Ishikawa (cell line): ENCODE results near the gene DCTN5.

ENCODE experiments used
- CEBPB ChIP-seq: IDR thresholded peaks from 2 replicates; pipeline ENCODE4 v1.6.1; 2012
- CREB1 ChIP-seq: IDR thresholded peaks from 2 replicates; pipeline ENCODE4 v1.6.1; 2012; ENCODE audit warnings: low read depth
- EGR1 ChIP-seq: IDR thresholded peaks from 2 replicates; pipeline ENCODE4 v1.6.1; 2012
- EP300 ChIP-seq: IDR thresholded peaks from 2 replicates; pipeline ENCODE4 v1.6.1; 2012; ENCODE audit warnings: borderline replicate concordance
- FOXM1 ChIP-seq: IDR thresholded peaks from 2 replicates; pipeline ENCODE4 v1.6.1; 2012; ENCODE audit warnings: low read depth, borderline replicate concordance
- MAX ChIP-seq: IDR thresholded peaks from 2 replicates; pipeline ENCODE4 v1.6.1; 2012
- NFIC ChIP-seq: IDR thresholded peaks from 2 replicates; pipeline ENCODE4 v1.6.1; 2012
- RAD21 ChIP-seq: IDR thresholded peaks from 2 replicates; pipeline ENCODE4 v1.6.1; 2012; ENCODE audit warnings: low read depth
- REST ChIP-seq: IDR thresholded peaks from 2 replicates; pipeline ENCODE4 v1.6.1; 2012; ENCODE audit warnings: low read depth, mild to moderate bottlenecking
- TAF1 ChIP-seq: IDR thresholded peaks from 2 replicates; pipeline ENCODE4 v1.6.1; 2012; ENCODE audit warnings: low read depth, mild to moderate bottlenecking
- TCF12 ChIP-seq: IDR thresholded peaks from 2 replicates; pipeline ENCODE4 v1.6.1; 2012; ENCODE audit warnings: low read depth
- USF1 ChIP-seq: IDR thresholded peaks from 2 replicates; pipeline ENCODE4 v1.6.1; 2012
- YY1 ChIP-seq: IDR thresholded peaks from 2 replicates; pipeline ENCODE4 v1.6.1; 2012; ENCODE audit warnings: low read depth
- ZBTB7A ChIP-seq: IDR thresholded peaks from 2 replicates; pipeline ENCODE4 v1.6.1; 2012; ENCODE audit warnings: low read depth

Gene DCTN5

DNA sequence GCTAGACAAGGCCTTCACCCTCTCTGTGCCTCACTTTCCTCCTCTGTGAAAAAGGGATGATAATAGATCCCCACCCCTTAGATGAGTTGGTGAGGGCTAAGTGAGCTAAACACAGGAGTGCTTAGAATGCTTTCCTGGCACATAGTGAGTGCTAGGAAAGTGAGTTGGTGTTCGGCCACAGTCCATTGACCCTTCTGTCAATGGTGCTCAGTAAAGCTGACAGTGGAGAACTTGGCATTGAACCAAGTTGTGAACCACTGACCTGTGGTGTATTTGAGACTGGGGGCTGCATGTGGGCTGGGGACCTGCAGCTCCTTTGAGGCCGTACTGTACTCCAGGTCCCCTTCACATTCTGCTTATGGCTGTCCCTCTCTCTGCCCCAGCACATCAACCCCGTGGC is 42.2 kb downstream of the DCTN5 start:
- TF ChIP-seq FOXM1 (no peak), CEBPB (no peak)

- TF ChIP-seq USF1 (no peak), CREB1 (no peak), REST (no peak), RAD21 (no peak), ZBTB7A (no peak), EGR1 (no peak), NFIC (no peak)
Observed at GRCh38 chr16:23687034-23687808, 46.0 kb downstream of the DCTN5 start.

DNA sequence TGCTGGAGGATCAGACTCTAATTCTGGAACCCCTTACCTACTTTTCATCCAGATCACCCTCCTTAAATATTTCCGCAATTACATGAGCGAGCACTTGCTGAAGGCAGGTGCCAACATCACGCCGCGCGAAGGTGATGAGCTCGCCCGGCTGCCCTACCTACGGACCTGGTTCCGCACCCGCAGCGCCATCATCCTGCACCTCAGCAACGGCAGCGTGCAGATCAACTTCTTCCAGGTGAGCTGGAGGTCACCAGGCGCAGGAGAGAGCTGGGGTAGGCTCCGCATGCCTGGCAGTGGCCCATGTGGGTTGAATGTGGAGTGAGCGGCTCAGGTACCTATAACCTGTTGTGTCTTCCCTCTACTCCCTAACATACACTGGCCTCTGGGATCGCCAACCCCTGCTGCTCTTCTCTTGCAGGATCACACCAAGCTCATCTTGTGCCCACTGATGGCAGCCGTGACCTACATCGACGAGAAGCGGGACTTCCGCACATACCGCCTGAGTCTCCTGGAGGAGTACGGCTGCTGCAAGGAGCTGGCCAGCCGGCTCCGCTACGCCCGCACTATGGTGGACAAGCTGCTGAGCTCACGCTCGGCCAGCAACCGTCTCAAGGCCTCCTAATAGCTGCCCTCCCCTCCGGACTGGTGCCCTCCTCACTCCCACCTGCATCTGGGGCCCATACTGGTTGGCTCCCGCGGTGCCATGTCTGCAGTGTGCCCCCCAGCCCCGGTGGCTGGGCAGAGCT is 48.3 kb downstream of the DCTN5 start:
- TF ChIP-seq USF1: no peak
- no peak for TF ChIP-seq ZBTB7A
- TF ChIP-seq CREB1: no peak
- no peak for TF ChIP-seq FOXM1
- no peak for TF ChIP-seq RAD21

- no peak for TF ChIP-seq FOXM1
- TF ChIP-seq NFIC: no peak
- TF ChIP-seq USF1: no peak
- TF ChIP-seq MAX: no peak
- TF ChIP-seq TAF1: no peak
- no peak for TF ChIP-seq EGR1
- no peak for TF ChIP-seq TCF12
- TF ChIP-seq CEBPB: no peak
- TF ChIP-seq CREB1: no peak
- no peak for TF ChIP-seq EP300
- TF ChIP-seq RAD21: no peak
- TF ChIP-seq REST: no peak
- no peak for TF ChIP-seq YY1
- no peak for TF ChIP-seq ZBTB7A
Observed at GRCh38 chr16:23690771-23691482, 49.7 kb downstream of the DCTN5 start.

- TF ChIP-seq CREB1: no peak
- no peak for TF ChIP-seq USF1
- TF ChIP-seq TCF12: no peak
- 0 out of 2 replicates have a peak, but pooled peaks have one; percentile 36 for TF ChIP-seq YY1
Observed at GRCh38 chr16:23691483-23692189, 50.4 kb downstream of the DCTN5 start.
